ENCODE measurements around the gene GTPBP8. TPM values are rescaled to one million over a fixed set of nuclear protein-coding genes. Genes with fewer than 3 reads are reported as not detected.

The GTPBP8 gene
- total RNA-seq, result 10 to 100 TPM; 19.9 to 37.2 (median 22.8) TPM

- no peak for TF ChIP-seq CTCF (IDR thresholded peaks at IDR 0.05; ENCODE audit: low read depth)
Observed at GRCh38 chr3:112990672-112991602, at the start of gene GTPBP8. Gene GTPBP8 (plus strand): TSS chr3:112990984. CDS start chr3:112991000, 16 bp downstream.

GRCh38 chr3:112948346-112948838 lies 42.4 kb upstream of the GTPBP8 start:
- no peak for TF ChIP-seq CTCF (IDR thresholded peaks at IDR 0.05; ENCODE audit: low read depth)

DNA sequence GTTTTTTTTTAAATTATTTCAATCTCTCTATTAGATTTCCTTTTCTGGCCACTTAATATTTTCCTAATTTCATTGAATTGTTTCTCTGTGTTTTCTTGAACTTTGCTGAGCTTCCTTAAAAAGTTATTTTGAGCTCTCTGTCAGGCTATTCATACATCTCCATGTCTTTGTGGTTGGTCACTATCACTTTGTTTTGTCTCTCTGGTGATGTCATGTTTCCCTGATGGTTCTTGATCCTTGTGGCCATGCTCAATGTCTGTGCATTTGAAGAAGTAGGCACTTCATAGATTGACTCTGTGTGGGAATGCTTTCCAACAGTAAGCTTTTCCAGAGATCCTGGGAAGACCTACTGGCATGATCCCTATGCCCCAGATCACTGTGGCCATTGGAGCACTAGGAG lies 34.4 kb upstream of the GTPBP8 start:
- no peak for TF ChIP-seq CTCF (IDR thresholded peaks at IDR 0.05; ENCODE audit: low read depth)

- no peak for TF ChIP-seq CTCF (IDR thresholded peaks at IDR 0.05; ENCODE audit: low read depth)
Observed at GRCh38 chr3:112958811-112959560, 31.8 kb upstream of the GTPBP8 start.

GRCh38 chr3:112963683-112964082 lies 27.1 kb upstream of the GTPBP8 start:
- TF ChIP-seq CTCF (IDR thresholded peaks at IDR 0.05; ENCODE audit: low read depth), result no peak

- no peak for TF ChIP-seq CTCF (IDR thresholded peaks at IDR 0.05; ENCODE audit: low read depth)
Observed at GRCh38 chr3:112965656-112966055, 25.1 kb upstream of the GTPBP8 start.

- TF ChIP-seq CTCF (IDR thresholded peaks at IDR 0.05; ENCODE audit: low read depth), result no peak
Observed at GRCh38 chr3:112966633-112967032, 24.2 kb upstream of the GTPBP8 start.

All from subcutaneous adipose tissue (tissue), 4 donors.